ENCODE measurements around the gene NUAK2. TPM values are rescaled to one million over a fixed set of nuclear protein-coding genes. Genes with fewer than 3 reads are reported as not detected.

NUAK2 gene
- total and polyA plus RNA-seq, 2 of the 8 experiments (the other 6 are each of a cell fraction or from before 2014, with no cell fraction given): 9.4 to 12.9 TPM

DNA sequence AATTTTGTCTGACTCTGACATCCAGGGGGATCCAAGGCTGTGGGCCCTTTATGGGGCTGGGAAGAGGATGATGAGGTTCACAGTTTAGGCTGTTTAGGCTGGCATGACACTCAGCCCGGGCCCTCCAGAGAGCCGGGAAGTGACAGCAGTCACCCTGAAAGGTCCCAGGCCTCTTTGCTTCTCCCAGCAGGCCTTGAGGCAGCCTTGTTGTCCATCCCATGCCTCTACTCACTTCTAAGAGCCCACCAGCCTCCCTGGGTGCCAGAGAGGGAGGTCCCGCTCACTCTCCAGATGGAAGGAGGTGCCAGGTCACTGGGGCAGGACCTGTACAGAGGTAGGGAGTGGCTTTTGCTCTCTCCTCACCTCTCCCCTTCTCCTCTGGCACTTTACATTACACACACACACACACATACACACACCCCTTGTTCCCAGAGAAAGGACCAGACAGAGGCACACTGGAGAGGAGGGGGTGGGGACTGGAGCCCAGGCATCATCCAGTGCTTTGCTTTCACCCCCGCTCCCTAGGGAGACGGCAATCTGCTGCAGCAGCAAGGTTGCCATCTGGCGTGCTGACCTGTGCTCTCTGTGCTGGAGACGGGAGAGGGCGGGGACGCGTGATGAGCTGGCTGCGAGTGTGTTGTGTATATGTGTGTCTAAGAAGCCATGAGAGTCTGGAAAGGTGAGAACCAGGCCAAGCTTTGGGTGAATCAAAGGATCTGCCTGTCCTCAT is 30.6 kb upstream of the NUAK2 start (continued):
- TF ChIP-seq, protein P1, sequence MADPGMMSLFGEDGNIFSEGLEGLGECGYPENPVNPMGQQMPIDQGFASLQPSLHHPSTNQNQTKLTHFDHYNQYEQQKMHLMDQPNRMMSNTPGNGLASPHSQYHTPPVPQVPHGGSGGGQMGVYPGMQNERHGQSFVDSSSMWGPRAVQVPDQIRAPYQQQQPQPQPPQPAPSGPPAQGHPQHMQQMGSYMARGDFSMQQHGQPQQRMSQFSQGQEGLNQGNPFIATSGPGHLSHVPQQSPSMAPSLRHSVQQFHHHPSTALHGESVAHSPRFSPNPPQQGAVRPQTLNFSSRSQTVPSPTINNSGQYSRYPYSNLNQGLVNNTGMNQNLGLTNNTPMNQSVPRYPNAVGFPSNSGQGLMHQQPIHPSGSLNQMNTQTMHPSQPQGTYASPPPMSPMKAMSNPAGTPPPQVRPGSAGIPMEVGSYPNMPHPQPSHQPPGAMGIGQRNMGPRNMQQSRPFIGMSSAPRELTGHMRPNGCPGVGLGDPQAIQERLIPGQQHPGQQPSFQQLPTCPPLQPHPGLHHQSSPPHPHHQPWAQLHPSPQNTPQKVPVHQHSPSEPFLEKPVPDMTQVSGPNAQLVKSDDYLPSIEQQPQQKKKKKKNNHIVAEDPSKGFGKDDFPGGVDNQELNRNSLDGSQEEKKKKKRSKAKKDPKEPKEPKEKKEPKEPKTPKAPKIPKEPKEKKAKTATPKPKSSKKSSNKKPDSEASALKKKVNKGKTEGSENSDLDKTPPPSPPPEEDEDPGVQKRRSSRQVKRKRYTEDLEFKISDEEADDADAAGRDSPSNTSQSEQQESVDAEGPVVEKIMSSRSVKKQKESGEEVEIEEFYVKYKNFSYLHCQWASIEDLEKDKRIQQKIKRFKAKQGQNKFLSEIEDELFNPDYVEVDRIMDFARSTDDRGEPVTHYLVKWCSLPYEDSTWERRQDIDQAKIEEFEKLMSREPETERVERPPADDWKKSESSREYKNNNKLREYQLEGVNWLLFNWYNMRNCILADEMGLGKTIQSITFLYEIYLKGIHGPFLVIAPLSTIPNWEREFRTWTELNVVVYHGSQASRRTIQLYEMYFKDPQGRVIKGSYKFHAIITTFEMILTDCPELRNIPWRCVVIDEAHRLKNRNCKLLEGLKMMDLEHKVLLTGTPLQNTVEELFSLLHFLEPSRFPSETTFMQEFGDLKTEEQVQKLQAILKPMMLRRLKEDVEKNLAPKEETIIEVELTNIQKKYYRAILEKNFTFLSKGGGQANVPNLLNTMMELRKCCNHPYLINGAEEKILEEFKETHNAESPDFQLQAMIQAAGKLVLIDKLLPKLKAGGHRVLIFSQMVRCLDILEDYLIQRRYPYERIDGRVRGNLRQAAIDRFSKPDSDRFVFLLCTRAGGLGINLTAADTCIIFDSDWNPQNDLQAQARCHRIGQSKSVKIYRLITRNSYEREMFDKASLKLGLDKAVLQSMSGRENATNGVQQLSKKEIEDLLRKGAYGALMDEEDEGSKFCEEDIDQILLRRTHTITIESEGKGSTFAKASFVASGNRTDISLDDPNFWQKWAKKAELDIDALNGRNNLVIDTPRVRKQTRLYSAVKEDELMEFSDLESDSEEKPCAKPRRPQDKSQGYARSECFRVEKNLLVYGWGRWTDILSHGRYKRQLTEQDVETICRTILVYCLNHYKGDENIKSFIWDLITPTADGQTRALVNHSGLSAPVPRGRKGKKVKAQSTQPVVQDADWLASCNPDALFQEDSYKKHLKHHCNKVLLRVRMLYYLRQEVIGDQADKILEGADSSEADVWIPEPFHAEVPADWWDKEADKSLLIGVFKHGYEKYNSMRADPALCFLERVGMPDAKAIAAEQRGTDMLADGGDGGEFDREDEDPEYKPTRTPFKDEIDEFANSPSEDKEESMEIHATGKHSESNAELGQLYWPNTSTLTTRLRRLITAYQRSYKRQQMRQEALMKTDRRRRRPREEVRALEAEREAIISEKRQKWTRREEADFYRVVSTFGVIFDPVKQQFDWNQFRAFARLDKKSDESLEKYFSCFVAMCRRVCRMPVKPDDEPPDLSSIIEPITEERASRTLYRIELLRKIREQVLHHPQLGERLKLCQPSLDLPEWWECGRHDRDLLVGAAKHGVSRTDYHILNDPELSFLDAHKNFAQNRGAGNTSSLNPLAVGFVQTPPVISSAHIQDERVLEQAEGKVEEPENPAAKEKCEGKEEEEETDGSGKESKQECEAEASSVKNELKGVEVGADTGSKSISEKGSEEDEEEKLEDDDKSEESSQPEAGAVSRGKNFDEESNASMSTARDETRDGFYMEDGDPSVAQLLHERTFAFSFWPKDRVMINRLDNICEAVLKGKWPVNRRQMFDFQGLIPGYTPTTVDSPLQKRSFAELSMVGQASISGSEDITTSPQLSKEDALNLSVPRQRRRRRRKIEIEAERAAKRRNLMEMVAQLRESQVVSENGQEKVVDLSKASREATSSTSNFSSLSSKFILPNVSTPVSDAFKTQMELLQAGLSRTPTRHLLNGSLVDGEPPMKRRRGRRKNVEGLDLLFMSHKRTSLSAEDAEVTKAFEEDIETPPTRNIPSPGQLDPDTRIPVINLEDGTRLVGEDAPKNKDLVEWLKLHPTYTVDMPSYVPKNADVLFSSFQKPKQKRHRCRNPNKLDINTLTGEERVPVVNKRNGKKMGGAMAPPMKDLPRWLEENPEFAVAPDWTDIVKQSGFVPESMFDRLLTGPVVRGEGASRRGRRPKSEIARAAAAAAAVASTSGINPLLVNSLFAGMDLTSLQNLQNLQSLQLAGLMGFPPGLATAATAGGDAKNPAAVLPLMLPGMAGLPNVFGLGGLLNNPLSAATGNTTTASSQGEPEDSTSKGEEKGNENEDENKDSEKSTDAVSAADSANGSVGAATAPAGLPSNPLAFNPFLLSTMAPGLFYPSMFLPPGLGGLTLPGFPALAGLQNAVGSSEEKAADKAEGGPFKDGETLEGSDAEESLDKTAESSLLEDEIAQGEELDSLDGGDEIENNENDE (IDR thresholded peaks at IDR 0.05; ENCODE audit: insufficient replicate concordance, low read length): no peak
- TF ChIP-seq POLR2AphosphoS5 (IDR thresholded peaks at IDR 0.05; ENCODE audit: low read depth, low read length): no peak
- TF ChIP-seq TCF12 (IDR thresholded peaks at IDR 0.05; ENCODE audit: low read depth, low read length): no peak
- no peak for TF ChIP-seq TEAD4 (IDR thresholded peaks at IDR 0.05; ENCODE audit: low read depth, low read length)
